ENCODE measurements around the gene ANO7.

DNA sequence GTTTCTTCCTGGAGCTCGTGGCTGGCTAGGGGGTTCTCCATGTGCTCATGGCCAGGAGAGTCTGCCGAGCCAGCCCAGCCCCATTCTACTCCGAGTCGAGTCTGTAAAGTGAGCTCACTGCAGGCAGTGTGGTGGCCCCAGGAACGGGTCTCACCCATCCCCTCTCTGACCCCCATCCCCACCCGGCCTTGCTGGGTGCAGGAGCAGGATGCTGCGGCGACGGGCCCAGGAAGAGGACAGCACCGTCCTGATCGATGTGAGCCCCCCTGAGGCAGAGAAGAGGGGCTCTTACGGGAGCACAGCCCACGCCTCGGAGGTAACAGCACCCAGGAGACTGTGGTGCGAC is 1.4 kb downstream of the ANO7 start:
- TF ChIP-seq POLR2A (IDR thresholded peaks at IDR 0.05; ENCODE audit: low read length) (no peak), GATA1 (IDR thresholded peaks at IDR 0.05; ENCODE audit: low read depth, low read length) (no peak)
